NCI-H748 (cell line): ENCODE data around the gene AFM.
A peak's percentile ranks its signal among the peaks of the same experiment; 100 is the strongest.
"Not testable (repeated sequence)": the region's sequence is repeated elsewhere in the genome, so short reads cannot be mapped to it uniquely, and the experiment has no call there.

Source experiments
- DNase-seq: peaks from one replicate; lab custom pipeline; 2025; ENCODE audit not compliant: unreplicated experiment; lab: John Stamatoyannopoulos, UW

Gene AFM

DNA sequence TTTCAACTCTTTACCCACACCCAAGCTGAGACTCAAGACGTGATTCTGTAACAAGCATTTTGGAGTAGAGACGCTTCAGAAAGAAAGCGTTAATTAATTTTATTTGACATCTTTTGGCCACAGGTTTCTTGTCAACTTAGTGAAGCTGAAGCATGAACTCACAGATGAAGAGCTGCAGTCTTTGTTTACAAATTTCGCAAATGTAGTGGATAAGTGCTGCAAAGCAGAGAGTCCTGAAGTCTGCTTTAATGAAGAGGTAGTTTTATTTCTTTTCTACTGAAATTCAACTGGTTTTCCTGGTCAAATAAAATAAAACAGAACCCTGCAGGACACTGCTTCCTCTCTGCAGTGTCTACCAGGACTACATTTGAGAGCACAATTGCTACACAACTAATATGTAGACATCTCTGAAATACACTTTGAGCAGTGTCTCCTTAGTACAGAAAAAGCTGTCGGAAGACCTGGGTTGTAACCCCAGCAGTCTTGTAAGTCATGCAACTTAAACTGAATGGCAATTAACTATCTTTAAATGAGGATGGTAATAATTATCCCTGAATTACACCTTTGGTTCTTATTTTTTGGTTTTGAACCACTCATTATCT is 20.2 kb downstream of the AFM start:
- DNase-seq, result no peak

DNA sequence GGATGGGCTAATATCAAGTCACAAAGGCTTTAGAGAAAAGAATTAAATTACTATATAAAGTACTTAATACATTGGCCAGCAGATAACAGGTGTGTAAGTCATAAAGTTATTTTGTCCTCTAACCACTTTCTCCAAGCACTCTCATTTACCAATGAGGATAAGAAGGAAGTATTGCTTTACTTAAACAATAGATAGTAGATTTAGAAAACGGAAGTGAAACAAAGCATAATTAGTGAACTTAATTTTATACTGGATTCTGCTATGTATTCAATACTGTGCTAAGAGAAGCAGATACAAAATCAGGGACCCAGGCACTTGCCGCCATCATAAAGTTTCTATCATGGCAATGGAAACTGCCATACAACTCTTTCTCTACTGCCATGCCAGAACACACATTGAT is 24.0 kb downstream of the AFM start:
- DNase-seq, result no peak

GRCh38 chr4:73507541-73507940 is 26.0 kb downstream of the AFM start:
- no peak for DNase-seq

DNA sequence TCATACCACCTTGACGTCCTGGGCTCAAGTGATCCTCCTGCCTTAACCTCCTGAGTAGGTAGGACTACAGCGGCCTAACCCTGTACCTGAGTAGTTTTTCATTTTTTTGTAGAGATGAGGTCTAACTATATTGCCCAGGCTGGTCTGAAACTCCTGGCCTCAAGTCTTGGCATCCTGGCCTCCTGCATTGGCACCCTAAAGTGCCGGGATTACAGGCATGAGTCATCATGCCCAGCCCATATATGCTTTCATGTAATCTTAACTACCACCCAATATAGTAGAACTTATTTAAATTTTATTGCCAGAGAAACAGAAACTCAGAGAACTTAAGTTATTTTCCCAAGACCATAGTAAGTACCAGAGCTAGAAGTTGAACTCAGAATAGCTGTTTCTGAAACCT is 27.1 kb downstream of the AFM start:
- no peak for DNase-seq

GRCh38 chr4:73518340-73518739 is 36.8 kb downstream of the AFM start:
- no peak for DNase-seq

GRCh38 chr4:73520821-73521220 is 39.3 kb downstream of the AFM start:
- no peak for DNase-seq

- peak; percentile 6 for DNase-seq
Measured at GRCh38 chr4:73523126-73523525, 41.6 kb downstream of the AFM start.

DNA sequence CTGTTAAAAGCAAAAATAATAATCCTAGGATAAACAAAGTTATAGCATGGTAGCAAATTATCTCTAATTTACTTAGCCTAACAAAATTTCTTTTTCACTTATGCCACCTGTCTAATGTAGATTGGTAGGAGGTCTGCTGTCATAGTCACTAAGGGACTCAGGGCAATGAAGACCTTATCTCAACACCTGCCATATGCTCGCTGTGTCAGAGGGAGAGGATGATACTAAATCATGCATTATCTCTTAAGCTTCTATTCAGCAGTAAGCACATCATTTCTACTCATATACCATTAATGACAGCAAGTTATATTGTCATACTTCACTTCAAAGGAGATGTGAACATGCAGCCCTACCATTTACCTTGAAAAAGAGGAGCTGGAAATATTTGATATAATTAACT is 44.1 kb downstream of the AFM start:
- no peak for DNase-seq

GRCh38 chr4:73527196-73527595 is 45.7 kb downstream of the AFM start:
- no peak for DNase-seq

- DNase-seq, result no peak
Measured at GRCh38 chr4:73528171-73528570, 46.6 kb downstream of the AFM start.

GRCh38 chr4:73533515-73534422 is 52.2 kb downstream of the AFM start:
- DNase-seq, result no peak

GRCh38 chr4:73538162-73538561 is 56.6 kb downstream of the AFM start:
- DNase-seq, result no peak

- DNase-seq, result no peak
Measured at GRCh38 chr4:73539386-73539785, 57.8 kb downstream of the AFM start.

DNA sequence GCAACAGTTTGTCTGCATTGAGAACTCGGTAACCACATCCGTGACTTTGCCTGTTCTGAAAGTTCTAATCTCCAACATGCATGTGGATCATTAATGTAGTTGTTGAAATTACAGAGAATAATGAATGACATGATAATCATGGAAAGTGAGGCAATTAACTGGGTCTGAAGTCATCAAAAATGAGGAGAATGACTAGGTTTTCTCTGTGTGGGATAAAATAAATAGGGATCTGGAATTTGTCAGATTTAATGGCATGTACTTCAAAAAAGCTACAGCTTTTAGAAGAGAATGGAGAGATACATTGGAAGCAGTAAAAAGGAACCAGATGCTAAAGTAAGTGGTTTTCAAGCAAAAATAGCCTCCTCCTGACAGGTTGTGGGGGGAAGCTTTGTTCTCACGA is 59.3 kb downstream of the AFM start:
- no peak for DNase-seq

DNA sequence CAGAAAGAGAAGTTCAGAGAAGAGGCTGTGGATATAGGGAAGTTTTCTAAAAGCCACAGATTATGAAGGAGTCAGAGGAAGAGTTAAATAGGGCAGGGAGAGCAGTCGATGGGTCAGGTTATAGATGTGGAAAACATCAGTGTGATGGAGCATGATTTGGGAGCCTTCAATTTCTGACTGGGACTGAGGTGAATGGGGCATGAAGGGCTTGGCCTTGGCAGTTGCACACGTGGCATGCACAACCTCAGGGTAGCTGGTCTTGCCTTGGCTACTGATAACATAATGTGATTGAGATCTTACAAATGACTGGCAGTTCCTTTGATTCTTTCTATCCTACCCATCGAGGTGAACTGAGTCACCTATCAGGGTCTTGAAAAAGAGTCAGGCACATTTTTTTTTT is 59.7 kb downstream of the AFM start:
- no peak for DNase-seq

DNA sequence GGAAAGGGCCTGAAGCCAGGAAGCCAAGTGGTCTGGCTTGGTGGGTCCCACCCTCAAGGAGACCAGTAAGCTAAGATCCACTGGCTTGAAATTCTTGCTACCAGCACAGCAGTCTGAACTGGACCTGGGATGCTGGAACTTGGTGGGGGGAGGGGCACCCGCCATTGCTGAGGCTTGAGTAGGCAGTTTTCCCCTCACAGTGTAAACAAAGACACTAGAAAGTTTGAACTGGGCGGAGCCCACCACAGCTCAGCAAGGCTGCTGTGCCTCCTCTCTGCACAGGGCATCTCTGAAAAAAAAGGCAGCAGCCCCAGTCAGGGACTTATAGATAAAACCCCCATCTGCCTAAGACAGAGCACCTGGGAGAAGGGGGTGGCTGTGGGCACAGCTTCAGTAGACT is 63.1 kb downstream of the AFM start:
- no peak for DNase-seq

GRCh38 chr4:73550865-73551264 is 69.3 kb downstream of the AFM start:
- DNase-seq, result not testable (repeated sequence)
